ENCODE data around the gene DAAM1.

GRCh38 chr14:59346796-59347510 is 158.5 kb downstream of the DAAM1 start:
- no peak for TF ChIP-seq CTCF (IDR thresholded peaks at IDR 0.05)
- no peak for TF ChIP-seq POLR2A (IDR thresholded peaks at IDR 0.05)
